ENCODE data around the gene RIOX2.

The RIOX2 gene

DNA sequence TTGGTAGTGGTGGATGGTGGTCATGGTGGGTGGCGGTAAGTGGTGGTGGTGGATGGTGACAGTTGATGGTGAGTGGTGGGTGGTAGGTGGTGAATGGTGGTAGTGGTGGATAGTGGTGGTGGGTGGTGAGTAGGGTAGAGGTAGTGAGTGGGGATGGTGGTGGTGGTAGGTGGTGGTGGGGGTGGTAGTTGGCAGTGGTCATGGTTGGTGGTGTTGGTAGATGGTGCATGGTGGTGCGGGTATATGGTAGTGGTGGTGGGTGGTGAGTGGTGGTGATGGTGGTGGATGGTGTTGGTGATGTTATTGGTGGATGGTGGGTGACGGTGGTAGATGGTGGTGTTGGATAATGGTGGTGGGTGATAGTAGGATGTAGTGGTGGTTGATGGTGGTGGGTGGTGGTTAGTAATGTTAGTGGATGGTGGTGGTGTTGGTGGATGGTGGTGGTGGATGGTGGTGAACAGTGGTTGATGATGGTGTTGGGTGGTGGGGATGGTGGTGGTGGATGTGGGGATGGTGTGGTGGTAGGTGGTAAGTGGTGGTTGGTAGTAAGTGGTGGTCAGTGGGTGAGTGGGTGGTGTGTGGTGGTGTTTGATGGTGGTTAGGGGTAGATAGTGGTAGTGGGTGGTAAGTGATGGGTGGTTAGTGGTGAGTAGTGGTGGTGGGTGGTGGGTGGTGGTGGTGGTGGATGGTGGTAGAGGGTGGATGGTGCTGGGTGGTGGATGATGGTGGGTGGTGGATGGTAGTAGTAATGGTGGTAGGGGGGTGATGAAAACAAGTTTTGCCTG is 16.7 kb upstream of the RIOX2 start:
- DNase-seq, result no peak

DNA sequence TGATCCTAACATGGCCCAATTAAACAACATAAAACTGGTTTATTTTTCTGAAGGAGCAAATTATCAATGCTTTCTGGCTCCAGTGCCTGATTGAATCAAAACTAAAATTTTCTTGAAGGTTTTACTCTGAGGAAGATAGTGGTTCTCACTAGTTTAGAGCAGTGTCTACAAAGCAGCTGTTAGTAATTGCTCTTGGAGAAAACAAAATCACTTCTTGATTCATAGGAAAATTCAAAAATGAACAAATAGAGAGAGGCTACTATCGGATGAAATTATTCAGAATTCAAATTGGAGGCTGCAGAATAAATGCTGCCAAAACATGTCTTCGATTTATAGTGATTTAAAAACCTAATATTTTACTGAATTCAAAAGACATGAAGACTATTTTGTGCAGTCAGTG is 15.1 kb upstream of the RIOX2 start:
- DNase-seq, result no peak

DNA sequence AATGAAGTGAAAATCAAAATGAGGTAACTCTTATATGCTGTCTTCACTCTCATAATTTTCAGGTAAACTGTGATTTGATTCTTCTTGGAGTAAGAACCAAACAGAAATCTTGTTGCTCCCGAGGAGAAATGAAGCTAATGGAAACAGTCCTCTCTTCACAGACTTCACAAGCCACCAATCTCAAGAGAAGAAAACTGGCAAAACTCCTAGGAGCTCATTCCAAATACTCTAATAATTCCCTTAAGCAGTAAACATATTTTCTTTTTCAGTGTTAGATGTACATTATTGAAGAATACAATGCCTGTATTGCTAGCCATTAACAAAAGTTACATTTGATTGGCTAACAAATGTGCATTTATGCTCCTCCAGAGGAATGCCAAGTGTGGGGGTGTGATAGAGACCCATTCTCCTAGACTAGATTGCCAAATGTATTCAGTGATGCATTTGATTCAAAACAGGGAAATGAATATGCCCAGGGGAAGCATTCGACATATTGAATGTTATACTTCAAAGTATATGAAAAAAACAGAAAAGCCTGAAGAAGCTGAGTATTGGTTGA is 11.8 kb upstream of the RIOX2 start:
- DNase-seq, result no peak

GRCh38 chr3:97981886-97982285 is 9.7 kb upstream of the RIOX2 start:
- DNase-seq, result no peak

DNA sequence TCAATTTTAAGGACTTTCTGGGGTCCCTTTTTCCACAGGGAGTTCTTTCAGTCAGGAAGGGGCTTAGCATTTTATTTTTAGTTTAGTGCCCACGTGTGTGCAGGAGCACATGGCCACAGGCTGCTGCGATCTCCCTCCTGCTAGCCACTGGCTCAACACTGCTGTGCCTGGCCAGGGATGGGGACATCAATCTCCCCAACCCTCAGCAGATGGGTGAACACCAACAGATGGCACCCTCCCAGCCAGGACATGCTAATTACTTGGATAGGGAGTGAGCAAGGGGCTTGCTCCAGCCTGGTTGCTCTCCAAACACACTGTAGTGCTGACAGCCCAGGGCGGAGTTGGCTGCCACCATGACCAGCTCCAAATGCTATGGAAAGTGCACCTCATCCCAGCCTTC is 7.4 kb upstream of the RIOX2 start:
- DNase-seq, result no peak

- no peak for DNase-seq
Observed at GRCh38 chr3:97975466-97975865, 3.2 kb upstream of the RIOX2 start.

DNA sequence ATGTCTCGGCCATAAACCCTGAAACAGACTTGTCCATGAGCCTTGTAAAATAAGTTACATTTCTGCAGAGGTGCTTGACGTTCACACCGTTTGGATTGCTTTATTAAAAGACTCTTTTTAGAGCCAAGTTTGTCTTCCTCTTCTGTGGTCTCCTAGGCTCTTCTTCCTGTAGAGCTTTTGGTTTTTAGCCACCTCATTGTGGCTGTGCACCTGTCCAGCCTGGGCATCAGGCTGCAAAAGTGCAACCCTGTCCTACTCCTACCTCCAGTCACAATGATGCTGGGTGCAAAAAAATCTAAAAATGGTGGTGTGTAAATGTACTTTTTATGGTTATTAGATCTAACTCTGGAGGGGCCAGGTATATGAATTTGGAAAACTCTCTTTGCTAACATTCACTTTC is 2.8 kb upstream of the RIOX2 start:
- DNase-seq, result no peak

DNA sequence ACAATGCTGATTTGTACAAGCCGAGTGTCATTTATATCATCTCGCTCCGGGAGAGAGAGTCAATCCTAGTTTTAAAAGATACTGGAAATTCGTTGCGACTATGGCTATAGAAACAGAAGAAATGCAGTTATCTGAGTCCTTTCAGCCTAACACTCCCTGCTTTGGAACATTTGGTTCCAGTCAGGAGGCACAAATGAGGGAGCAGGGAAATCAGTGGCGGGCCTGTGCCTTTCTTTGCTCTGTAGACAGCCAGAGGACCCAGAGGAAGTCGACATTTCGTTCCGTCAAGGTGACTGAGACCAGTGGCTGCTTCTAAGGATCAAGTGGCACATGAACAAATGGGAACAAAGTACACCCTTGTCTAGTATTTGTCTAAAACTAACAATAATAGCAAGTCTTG is 745 bp upstream of the RIOX2 start:
- no peak for DNase-seq

GRCh38 chr3:97970956-97971620 is 1.1 kb downstream of the RIOX2 start:
- no peak for DNase-seq

DNA sequence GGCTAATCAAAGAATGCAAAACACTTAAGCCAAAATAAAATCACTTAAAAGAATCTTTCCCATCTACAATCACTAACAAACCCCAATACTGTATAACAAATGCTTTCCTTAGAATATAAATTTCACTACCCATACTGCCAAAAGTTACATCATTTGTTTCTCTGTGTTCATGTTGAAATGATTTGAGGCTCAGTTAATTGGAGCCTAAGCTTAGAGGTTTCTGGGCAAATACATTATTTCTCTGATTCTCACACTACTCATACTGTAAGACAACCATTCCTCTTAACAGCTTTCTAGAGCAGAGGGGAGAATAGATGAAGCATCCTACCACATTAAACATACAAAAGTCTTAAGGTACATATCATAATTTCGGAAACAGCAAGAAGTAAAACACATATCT is 2.1 kb downstream of the RIOX2 start:
- no peak for DNase-seq

GRCh38 chr3:97969541-97969940 is 2.7 kb downstream of the RIOX2 start:
- no peak for DNase-seq

- DNase-seq, result no peak
Observed at GRCh38 chr3:97968376-97968775, 3.9 kb downstream of the RIOX2 start.

GRCh38 chr3:97967966-97968365 is 4.3 kb downstream of the RIOX2 start:
- no peak for DNase-seq

DNA sequence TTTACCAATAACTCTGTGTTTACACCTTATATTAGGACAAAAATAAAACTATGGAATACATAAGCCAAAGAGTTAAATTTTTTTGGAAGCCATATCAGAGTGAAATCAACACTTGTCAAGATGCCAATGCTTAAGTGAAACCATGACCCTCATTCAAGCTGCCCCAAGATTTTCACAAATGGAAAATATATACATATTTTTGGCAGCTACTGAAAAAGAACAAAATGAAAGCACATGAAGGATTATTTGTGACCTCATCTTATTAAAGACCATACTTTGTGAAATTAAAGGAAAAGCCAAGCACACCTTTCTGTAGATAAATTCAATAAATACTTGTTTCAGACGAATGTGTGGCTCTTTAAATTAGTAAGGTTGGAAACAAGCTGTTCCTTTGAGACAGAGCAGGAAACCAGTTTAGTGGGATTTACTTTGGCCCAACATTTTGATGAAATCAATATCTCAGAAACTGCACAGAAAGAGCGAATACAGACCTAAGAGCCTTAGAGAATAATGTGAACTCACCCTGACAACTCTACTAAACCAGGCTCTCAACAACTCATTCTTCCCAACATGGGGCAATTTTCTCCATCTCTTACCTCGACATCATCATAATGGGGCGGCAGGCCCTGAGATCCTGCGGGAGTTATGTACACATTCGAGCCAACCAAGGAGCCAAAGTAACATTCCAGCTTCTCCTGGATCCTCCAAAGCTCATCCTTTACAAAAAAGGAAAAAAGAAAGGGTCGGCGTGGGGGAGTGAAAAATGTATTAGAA is 11.1 kb downstream of the RIOX2 start:
- DNase-seq, result no peak

GRCh38 chr3:97960551-97960950 is 11.7 kb downstream of the RIOX2 start:
- DNase-seq, result no peak

DNA sequence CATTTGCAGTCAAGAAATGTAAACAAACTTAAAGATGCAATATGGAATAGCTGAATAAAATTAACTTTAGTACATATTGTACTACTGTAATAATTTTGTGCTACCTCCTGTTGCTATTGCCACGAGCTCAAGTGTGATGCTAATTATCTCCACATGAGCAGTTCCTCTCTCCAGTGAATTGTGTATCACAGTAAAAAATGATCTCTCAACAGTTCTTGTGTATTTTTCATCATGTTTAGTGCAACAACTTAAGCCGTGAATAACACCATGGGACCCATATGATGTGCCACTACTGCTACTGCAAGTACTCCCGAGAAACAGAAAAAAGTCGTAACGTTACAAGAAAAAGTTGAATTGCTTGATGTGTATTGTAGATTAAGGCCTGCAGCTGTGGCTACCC is 12.4 kb downstream of the RIOX2 start:
- no peak for DNase-seq

- DNase-seq, result no peak
Observed at GRCh38 chr3:97958796-97959195, 13.4 kb downstream of the RIOX2 start.

DNA sequence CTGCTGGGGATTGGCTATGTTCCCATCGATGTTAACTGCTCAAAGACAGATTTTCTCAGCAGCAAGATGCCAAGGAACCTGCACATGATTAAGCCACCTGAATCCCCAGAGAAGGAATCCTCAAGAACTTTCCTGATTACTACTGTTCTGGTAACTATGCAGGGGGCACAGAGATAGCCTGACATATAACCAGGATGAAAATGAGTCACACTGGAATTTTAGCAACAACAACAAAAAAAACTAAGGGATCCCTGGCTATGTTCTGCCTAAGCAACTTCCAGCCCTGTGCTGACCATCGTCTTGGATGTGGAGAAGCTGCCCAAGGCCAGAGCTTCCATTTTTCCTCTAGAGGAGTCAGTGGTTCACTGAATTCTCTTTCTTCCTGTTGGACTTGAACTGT is 13.8 kb downstream of the RIOX2 start:
- DNase-seq, result no peak

- peak; percentile 36 for DNase-seq
Observed at GRCh38 chr3:97957617-97958311, 14.5 kb downstream of the RIOX2 start.

DNA sequence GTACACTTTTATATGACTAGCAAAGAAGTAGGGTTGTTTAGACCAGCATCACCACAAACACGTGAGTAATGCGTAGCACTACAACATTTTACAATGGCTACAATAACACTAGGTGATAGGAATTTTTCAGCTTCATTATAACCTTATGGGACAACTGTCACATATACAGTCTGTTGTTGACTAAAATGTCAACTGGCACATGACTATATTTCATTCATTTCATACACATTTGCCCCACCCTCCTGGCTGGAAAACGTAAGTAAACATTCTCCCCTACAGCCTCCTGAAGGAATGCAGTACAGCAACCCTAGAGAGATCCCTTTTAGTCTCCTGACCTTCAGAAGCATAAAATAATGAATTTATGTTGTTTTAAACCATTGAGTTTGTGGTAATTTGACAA is 16.2 kb downstream of the RIOX2 start:
- no peak for DNase-seq

GRCh38 chr3:97954228-97954827 is 17.9 kb downstream of the RIOX2 start:
- DNase-seq, result no peak

DNA sequence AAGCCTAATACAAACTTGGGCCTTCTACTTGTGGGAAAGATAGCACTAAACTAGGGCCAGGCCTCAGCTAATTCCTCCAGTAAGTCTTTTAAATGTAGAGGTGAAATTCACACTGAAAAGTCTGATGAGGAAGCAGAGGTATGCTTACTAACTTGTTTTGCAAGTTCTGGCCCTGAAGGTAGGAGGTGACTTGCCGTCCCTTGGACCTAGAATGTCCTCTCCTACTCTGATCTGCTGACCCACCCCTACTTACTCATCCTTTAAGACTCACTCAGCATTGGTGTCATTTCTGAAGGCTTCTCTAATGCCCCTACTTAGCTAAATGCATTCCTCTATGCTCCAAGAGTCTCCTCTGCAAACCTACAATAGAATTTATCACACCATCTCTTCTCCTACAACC is 19.4 kb downstream of the RIOX2 start:
- no peak for DNase-seq

DNA sequence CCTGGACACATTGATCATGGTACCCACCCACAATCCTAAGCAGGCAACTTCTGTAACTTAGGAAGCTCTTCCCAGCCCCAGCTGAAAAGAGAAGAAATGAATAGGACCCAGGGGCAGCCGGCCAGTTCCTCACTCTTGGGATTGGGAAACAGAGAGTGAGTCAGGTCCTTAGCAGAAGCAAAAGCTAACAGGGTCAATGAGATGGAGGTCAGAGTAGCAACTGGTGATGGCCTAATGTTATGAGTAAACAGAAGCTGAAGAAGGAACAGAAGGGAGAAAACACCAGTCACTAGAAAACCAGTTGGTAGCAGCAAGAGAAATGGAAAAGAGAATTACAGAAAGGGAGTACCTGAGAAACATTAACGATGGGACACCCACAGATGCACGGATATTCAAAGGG is 20.0 kb downstream of the RIOX2 start:
- DNase-seq, result no peak

All from NCI-H345 (cell line).